ENCODE results near the gene FCRL6. TPM values are rescaled to one million over a fixed set of nuclear protein-coding genes. Genes with fewer than 3 reads are reported as not detected.

Gene FCRL6
- total RNA-seq, 4 donors from 2014 or later, result 0.17 to 0.80 (median 0.42) TPM; not detected in 1

DNA sequence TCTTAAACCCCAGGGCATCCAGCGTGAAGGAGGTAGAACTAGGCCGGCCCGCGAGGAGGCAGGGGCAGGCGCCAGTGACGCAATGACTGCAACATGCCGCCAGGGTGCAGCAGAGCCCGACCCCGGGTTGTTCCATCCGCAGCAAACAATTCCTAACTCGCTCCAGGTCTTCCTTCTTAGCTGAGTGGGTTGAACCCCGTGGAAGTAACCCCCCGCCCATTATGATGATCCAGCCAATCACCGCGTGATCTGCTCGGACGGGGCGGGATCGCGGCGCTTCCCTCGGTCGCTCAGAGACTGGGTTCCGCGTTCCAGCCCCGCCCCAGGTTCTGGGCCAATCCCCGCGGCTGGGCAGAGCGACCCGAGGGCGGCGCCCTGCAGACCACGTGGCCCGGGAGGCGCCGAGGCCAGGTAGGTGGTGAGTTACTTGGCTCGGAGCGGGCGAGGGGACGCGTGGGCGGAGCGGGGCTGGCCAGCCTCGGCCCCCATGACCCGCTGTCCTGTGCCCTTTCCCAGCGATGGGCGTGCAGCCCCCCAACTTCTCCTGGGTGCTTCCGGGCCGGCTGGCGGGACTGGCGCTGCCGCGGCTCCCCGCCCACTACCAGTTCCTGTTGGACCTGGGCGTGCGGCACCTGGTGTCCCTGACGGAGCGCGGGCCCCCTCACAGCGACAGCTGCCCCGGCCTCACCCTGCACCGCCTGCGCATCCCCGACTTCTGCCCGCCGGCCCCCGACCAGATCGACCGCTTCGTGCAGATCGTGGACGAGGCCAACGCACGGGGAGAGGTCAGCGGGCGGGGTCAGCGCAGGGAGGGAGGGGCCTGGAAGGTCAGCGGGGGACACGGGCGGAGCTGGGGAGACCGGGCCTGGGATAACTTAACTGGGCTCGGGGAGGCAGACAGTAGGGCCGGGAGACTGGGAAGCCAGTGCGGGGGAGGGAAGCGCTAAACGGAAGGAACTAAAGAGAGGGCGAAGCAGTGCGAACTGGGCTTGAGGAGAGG, 21.3 kb upstream of the FCRL6 start, which contains the start of gene DUSP23:
Gene DUSP23 (plus strand): TSS at position 380 of the 1,000 bp plus-strand sequence. CDS start 139 bp downstream, at position 519.
- 1 to 6% methylated on average over 50 to 59 of the region's 88 CpGs for WGBS, 2 donors
- H3K4me3 ChIP-seq (ENCODE audit: low read depth, poor library complexity, severe bottlenecking), result peak within 1 kb of the TSS; percentile 71
- no peak for TF ChIP-seq POLR2A (IDR thresholded peaks at IDR 0.05)
- TF ChIP-seq, protein P1, sequence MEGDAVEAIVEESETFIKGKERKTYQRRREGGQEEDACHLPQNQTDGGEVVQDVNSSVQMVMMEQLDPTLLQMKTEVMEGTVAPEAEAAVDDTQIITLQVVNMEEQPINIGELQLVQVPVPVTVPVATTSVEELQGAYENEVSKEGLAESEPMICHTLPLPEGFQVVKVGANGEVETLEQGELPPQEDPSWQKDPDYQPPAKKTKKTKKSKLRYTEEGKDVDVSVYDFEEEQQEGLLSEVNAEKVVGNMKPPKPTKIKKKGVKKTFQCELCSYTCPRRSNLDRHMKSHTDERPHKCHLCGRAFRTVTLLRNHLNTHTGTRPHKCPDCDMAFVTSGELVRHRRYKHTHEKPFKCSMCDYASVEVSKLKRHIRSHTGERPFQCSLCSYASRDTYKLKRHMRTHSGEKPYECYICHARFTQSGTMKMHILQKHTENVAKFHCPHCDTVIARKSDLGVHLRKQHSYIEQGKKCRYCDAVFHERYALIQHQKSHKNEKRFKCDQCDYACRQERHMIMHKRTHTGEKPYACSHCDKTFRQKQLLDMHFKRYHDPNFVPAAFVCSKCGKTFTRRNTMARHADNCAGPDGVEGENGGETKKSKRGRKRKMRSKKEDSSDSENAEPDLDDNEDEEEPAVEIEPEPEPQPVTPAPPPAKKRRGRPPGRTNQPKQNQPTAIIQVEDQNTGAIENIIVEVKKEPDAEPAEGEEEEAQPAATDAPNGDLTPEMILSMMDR (IDR thresholded peaks at IDR 0.05), result peak in 2 of 3 donors; percentile 44 to 94
- peak; percentile 99 to 100 for DNase-seq (ENCODE audit: low spot score in 2 of 2)
- intact Hi-C loops (cut with DNase I; ENCODE audit: low total_unique reads), result no loop called here

DNA sequence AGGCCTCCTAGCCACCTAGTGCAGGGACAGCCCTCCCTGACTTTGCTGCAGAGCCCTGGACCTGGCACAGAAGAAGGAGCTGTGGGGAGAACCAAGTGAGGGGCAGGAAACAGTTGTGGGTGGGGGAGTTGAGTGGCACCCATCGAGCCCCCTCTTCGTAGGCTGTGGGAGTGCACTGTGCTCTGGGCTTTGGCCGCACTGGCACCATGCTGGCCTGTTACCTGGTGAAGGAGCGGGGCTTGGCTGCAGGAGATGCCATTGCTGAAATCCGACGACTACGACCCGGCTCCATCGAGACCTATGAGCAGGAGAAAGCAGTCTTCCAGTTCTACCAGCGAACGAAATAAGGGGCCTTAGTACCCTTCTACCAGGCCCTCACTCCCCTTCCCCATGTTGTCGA, 20.2 kb upstream of the FCRL6 start:
- TF ChIP-seq, protein P1 (IDR thresholded peaks at IDR 0.05), result no peak
- H3K4me3 ChIP-seq (ENCODE audit: low read depth, poor library complexity, severe bottlenecking), result no peak overlapping the region
- intact Hi-C loops (cut with DNase I; ENCODE audit: low total_unique reads), result no loop called here
- whole genome bisulfite sequencing, 2 donors, result 88 to 97% methylated on average over 12 of the region's 12 CpGs
- DNase-seq (ENCODE audit: low spot score in 2 of 2), result no peak

DNA sequence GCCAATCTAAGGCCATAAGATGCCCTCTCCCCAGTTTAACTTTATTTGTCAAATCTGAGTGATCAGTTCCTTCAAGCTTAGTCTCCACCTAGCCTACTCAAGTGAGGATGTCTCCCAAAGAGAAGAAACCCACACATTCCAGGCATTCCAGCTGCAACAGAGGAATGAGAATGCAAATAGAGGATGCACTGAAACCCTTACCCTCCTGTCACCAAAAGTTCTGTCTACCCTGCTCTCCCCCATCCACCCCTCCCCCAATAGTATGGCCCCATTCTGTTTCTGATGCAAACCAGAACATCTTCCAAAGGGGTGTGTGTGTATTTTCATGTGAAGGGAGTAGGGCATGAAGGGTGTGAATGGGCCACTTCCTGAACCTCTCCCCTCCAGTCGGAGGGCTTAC, 18.4 kb upstream of the FCRL6 start:
- intact Hi-C loops (cut with DNase I; ENCODE audit: low total_unique reads), result no loop called here
- TF ChIP-seq POLR2A (IDR thresholded peaks at IDR 0.05), result no peak
- TF ChIP-seq, protein P1 (IDR thresholded peaks at IDR 0.05), result no peak
- H3K4me3 ChIP-seq (ENCODE audit: low read depth, poor library complexity, severe bottlenecking), result no peak overlapping the region
- no peak for DNase-seq (ENCODE audit: low spot score in 2 of 2)
- 84 to 89% methylated on average over 1 of the region's 1 CpG for WGBS, 2 donors

DNA sequence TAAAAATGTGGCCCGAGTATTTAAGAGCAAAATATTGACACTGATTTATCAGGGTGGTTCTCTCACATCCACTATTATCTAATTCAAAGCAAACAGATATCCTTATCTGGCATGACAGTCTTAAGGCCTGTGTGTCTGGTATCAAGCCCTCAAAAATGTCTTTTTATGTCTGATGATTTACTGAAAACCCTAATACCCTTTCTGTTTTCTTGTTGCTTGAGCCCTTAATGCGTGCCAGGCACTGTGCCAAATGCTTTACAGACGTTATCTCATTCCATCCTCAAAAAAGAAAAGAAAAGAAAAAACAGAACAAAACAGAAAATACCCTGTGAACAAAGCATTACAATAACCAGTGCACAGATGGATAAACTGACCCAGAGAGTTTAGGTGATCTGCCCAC, 15.7 kb upstream of the FCRL6 start:
- TF ChIP-seq POLR2A (IDR thresholded peaks at IDR 0.05), result no peak
- TF ChIP-seq, protein P1 (IDR thresholded peaks at IDR 0.05), result no peak
- intact Hi-C loops (cut with DNase I; ENCODE audit: low total_unique reads), result no loop called here
- no peak overlapping the region for H3K4me3 ChIP-seq (ENCODE audit: low read depth, poor library complexity, severe bottlenecking)
- 22 to 25% methylated on average over 3 of the region's 3 CpGs for WGBS, 2 donors
- no peak for DNase-seq (ENCODE audit: low spot score in 2 of 2)

DNA sequence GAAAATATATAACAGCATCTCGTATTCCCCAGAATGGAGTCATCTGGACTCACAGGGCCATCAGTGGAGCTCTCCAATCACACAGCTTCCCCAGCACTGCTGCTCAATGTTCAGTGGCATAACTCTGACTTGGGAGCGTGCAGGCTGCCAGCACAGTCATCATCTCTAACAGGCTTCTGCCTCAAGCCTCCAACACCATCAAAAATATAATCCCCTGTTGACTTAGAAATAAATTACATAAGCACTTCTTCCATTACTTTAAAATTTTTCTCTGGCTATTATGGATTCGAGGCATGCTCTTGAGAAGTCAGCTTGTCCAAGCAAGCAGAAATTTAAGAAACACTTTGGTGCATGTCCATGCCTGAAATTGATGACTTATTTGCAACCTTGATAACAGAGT, 15.2 kb upstream of the FCRL6 start:
- intact Hi-C loops (cut with DNase I; ENCODE audit: low total_unique reads), result no loop called here
- 18 to 31% methylated on average over 3 of the region's 3 CpGs for WGBS, 2 donors
- no peak overlapping the region for H3K4me3 ChIP-seq (ENCODE audit: low read depth, poor library complexity, severe bottlenecking)
- DNase-seq (ENCODE audit: low spot score in 2 of 2), result no peak
- TF ChIP-seq, protein P1 (IDR thresholded peaks at IDR 0.05), result no peak
- no peak for TF ChIP-seq POLR2A (IDR thresholded peaks at IDR 0.05)
